Sigmoid colon (tissue), 7 donors: ENCODE results near the gene ADAMTS8. TPM values are rescaled to one million over a fixed set of nuclear protein-coding genes. Genes with fewer than 3 reads are reported as not detected.

Experiments used
- DNase-seq: peaks from one replicate; pipeline ENCODE4 v3.0.0-alpha.2; 2019
- H3K27ac ChIP-seq, 4 donors: fragments of 200-600 bp; sonication (generic); one replicate each; pipeline ENCODE4 v1.5.1; 2016 to 2019; ENCODE audit warnings: mild to moderate bottlenecking in 1 of 4
- H3K27me3 ChIP-seq, 3 donors: fragments of 200-600 bp; sonication (generic); one replicate each; pipeline ENCODE4 v1.5.1; 2019; ENCODE audit warnings: mild to moderate bottlenecking in 1 of 3
- H3K36me3 ChIP-seq, 4 donors: fragments of 200-600 bp; sonication (generic); one replicate each; pipeline ENCODE4 v1.5.1; 2016 to 2019
- H3K4me1 ChIP-seq, 4 donors: fragments of 200-600 bp; sonication (generic); one replicate each; pipeline ENCODE4 v1.5.1; 2017 to 2019
- H3K4me3 ChIP-seq, 4 donors: fragments of 200-600 bp; sonication (generic); one replicate each; pipeline ENCODE4 v1.5.1; 2017 to 2019; ENCODE audit warnings: mild to moderate bottlenecking in 2 of 4, moderate library complexity in 1 of 4
- H3K9me3 ChIP-seq, 4 donors: fragments of 200-600 bp in 3 of 4; sonication (generic) in 3 of 4; one replicate each; pipeline versions ENCODE4 v1.5.1 to v1.6.1; 2013 to 2019
- EP300 ChIP-seq, 4 donors: sonication (generic); formaldehyde crosslinking; IDR thresholded peaks; one replicate each; pipeline ENCODE4 v1.6.1; 2017; ENCODE audit warnings: antibody characterized with exemption in 4 of 4
- POLR2A ChIP-seq, 2 donors: fragments of 450-650 bp; IDR thresholded peaks; one replicate each; pipeline ENCODE4 v1.6.1; 2016; ENCODE audit warnings: antibody characterized with exemption in 2 of 2, mild to moderate bottlenecking in 2 of 2, moderate library complexity in 2 of 2
- POLR2AphosphoS5 ChIP-seq, 4 donors: sonication (generic); formaldehyde crosslinking; IDR thresholded peaks; one replicate each; pipeline ENCODE4 v1.6.1; 2017; ENCODE audit warnings: antibody characterized with exemption in 4 of 4
- WGBS, 2 donors: extraction: QIAGEN DNeasy Blood & Tissue Kit; methylation state at CpG; one replicate each; pipeline ENCODE4 v1.1.7; 2013; 5-methylcytosine and 5-hydroxymethylcytosine counted together
- intact Hi-C: fragments of 100-400 bp; cut with DNase I; formaldehyde crosslinking; loops from one replicate; pipeline ENCODE4 v1.15.1; 2023
- polyA plus RNA-seq, 3 donors: library from polyadenylated mRNA; stranded (reverse); fragments of 200-250 nt; gene quantifications; one replicate each; pipeline ENCODE4 v1.2.3, GENCODE V29; 2013
- total RNA-seq, 4 donors: library from RNA; depleted of rRNA; stranded (reverse); fragments of >200 nt; gene quantifications; one replicate each; pipeline ENCODE4 v1.1.0, GENCODE V29; 2016
- TF ChIP-seq, protein P1 (sequence below), 4 experiments: fragments of 450-650 bp in 3 of 4; fragments of 200-600 bp in 1 of 4; IDR thresholded peaks; one replicate each; pipeline ENCODE4 v1.5.1; 2016 to 2019; ENCODE audit warnings: antibody characterized with exemption in 4 of 4, mild to moderate bottlenecking in 3 of 4, moderate library complexity in 2 of 4
- donor health status: healthy with polysubstance abuse.
- donor health status: Bipolar disorder and iron deficiency.
- donor health status: healthy.

The ADAMTS8 gene
- total and polyA plus RNA-seq, 7 donors = under 0.01 to 11.9 (median 4.2) TPM; not detected in 1

DNA sequence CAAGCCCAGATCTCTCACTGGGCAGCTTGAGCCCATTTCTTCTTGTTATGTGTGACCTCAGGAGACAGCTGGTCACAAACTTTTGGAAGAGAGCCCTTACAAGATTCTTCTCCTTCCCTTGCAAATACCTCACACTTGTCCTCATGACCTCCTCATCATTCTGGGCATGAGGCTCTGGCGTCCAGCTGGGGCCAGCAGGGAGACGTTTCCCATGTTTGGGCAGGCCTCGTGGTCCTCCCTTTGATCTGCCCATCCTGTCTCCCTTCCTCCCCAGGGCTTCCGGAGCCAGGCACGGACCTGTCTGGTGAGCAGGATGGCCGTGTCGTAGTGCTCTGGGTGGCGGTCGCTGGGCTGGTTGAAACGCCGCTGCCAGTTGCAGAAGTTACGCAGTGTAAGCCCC lies 9.7 kb downstream of the ADAMTS8 start:
- Histone ChIP-seq H3K4me1 (peaks cover 0 to 47% (median 44%) of the 10 kb centered on the region in 4 donors), H3K27ac (peak overlapping the region; percentile 48 to 64 (median 52)), H3K36me3 (peaks cover 0 to 5% (median 0%) of the 10 kb centered on the region in 4 donors), H3K9me3 (no peaks in the 10 kb centered on the region), H3K4me3 (no peak overlapping the region), H3K27me3 (no peaks in the 10 kb centered on the region)
- 75 to 78% methylated on average over 12 of the region's 12 CpGs for WGBS, 2 donors
- DNase-seq = no peak
- TF ChIP-seq POLR2A (IDR thresholded peaks at IDR 0.05) (no peak), POLR2AphosphoS5 (IDR thresholded peaks at IDR 0.05) (peak in 2 of 4 donors; percentile 20 to 26)
- intact Hi-C loops = no loop called here

DNA sequence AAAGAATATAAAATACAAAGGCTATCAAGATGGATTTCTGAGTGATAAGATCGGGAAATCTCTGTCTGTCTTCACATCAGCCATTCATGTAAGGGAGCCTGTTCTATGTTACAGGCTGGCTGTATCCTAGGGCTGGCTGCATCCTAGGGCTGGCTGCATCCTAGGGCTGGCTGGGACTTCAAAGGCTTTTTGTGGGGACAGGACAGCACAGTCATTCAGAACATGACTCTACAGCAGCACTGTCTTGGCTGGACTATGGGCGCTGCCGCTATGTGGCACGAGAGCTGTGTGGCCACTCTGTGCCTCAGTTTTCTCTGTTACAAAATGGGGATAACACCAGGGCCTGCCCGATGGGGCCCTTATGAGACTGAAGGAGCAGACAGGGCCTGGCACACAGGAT lies 10.2 kb downstream of the ADAMTS8 start:
- Histone ChIP-seq H3K27ac (peak overlapping the region; percentile 48 to 64 (median 52)), H3K27me3 (no peaks in the 10 kb centered on the region), H3K4me3 (no peak overlapping the region), H3K4me1 (peaks cover 0 to 52% (median 50%) of the 10 kb centered on the region in 4 donors), H3K9me3 (no peaks in the 10 kb centered on the region), H3K36me3 (peaks cover 0 to 5% (median 0%) of the 10 kb centered on the region in 4 donors)
- TF ChIP-seq, protein P1, sequence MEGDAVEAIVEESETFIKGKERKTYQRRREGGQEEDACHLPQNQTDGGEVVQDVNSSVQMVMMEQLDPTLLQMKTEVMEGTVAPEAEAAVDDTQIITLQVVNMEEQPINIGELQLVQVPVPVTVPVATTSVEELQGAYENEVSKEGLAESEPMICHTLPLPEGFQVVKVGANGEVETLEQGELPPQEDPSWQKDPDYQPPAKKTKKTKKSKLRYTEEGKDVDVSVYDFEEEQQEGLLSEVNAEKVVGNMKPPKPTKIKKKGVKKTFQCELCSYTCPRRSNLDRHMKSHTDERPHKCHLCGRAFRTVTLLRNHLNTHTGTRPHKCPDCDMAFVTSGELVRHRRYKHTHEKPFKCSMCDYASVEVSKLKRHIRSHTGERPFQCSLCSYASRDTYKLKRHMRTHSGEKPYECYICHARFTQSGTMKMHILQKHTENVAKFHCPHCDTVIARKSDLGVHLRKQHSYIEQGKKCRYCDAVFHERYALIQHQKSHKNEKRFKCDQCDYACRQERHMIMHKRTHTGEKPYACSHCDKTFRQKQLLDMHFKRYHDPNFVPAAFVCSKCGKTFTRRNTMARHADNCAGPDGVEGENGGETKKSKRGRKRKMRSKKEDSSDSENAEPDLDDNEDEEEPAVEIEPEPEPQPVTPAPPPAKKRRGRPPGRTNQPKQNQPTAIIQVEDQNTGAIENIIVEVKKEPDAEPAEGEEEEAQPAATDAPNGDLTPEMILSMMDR (IDR thresholded peaks at IDR 0.05) = no peak
- TF ChIP-seq POLR2A (IDR thresholded peaks at IDR 0.05) = no peak
- TF ChIP-seq EP300 (IDR thresholded peaks at IDR 0.05) = no peak
- TF ChIP-seq POLR2AphosphoS5 (IDR thresholded peaks at IDR 0.05) = no peak
- no peak for DNase-seq
- WGBS, 2 donors = 91 to 96% methylated on average over 5 of the region's 5 CpGs
- intact Hi-C loops = no loop called here

DNA sequence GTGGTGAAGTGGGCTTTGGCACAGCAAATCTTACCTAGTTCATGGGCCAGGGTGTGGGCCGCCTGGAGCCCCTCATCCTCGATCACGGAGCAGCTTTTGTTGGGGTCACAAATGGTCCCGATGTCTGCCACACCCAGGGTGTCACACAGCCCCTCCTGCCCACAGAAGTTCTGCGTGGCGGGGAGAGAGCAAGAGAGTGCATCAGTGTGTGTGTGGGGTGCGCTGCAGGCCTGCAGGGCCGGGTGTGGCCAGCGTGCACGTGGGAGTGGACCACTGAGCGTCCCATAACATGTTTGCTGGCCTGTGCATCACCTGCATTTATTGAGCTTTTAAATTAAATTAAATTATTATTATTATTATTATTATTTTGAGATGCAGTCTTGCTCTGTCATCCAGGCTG lies 11.5 kb downstream of the ADAMTS8 start:
- TF ChIP-seq POLR2AphosphoS5 (IDR thresholded peaks at IDR 0.05) = no peak
- no peak for TF ChIP-seq EP300 (IDR thresholded peaks at IDR 0.05)
- no peak for TF ChIP-seq POLR2A (IDR thresholded peaks at IDR 0.05)
- TF ChIP-seq, protein P1 (IDR thresholded peaks at IDR 0.05) = no peak
- peaks cover 0 to 5% (median 0%) of the 10 kb centered on the region in 4 donors for H3K36me3 ChIP-seq
- peaks cover 0 to 58% (median 54%) of the 10 kb centered on the region in 4 donors for H3K4me1 ChIP-seq
- 93% methylated on average over 11 of the region's 11 CpGs for WGBS, 2 donors
- H3K27me3 ChIP-seq = no peaks in the 10 kb centered on the region
- intact Hi-C loops = no loop called here
- H3K9me3 ChIP-seq = no peaks in the 10 kb centered on the region
- no peak overlapping the region for H3K4me3 ChIP-seq
- H3K27ac ChIP-seq = no peak overlapping the region
- DNase-seq = no peak

DNA sequence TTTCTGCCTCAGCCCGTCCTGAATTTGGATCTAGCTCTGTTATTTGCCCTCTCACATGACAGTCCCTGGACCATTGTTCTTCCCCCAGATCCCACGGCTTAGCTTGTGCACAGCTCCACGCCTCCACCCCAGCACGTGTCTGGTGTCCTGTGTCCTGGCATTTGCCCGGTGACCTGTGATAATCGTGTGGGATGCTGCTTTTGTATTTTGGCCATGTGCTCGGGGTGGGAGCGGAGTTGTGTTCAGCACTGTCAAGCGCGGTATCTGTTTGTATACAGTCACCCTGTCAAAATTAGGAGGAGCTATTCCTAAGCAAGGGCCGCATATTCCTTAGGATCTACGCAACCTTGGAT lies 11.9 kb downstream of the ADAMTS8 start:
- H3K4me1 ChIP-seq = peaks cover 0 to 58% (median 53%) of the 10 kb centered on the region in 4 donors
- WGBS, 2 donors = 79 to 86% methylated on average over 12 of the region's 12 CpGs
- no peak for DNase-seq

DNA sequence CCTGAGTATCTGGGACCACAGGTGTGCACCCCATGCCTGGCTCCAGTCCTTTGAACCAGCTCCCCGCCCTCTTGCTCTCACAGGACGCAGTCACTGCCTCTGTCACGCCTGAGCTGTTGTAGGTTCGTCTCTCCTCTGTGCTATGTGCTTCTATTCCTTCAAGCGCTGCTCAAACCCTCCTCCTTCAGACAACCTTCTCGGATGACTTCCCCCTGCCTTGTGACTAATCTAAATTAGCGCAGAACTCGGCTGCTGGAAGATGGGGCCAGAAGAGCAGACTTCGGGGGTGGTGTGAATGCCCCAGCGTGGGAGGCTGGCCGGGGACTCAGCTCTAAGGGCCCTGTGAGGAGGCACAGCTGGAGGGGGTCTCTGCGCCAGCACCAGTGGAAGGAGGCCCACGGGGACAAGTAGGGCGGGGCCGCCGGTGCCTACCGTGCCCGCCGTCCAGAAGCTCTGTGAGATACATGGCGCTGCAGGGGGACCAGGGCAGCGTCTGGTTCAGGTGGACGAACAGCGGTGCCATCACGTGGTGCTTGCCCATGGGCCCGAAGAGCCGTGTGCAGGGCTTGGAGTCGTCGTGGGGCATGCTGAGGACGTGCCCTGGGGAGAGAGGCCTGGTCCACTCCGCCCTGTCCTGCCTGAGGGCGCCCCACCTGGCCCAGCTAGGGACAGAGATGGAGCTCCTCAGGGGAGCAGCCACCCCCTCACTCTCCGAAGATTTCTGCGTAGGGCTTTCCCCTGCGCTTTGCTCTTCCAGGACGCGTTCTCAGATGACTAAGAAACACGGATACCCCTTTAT lies 12.5 kb downstream of the ADAMTS8 start:
- no peak for TF ChIP-seq EP300 (IDR thresholded peaks at IDR 0.05)
- TF ChIP-seq POLR2AphosphoS5 (IDR thresholded peaks at IDR 0.05) = no peak
- H3K4me1 ChIP-seq = peaks cover 0 to 54% (median 47%) of the 10 kb centered on the region in 4 donors
- no peaks in the 10 kb centered on the region for H3K27me3 ChIP-seq
- peaks cover 0 to 5% (median 0%) of the 10 kb centered on the region in 4 donors for H3K36me3 ChIP-seq
- H3K27ac ChIP-seq = no peak overlapping the region
- H3K4me3 ChIP-seq = no peak overlapping the region
- H3K9me3 ChIP-seq = no peaks in the 10 kb centered on the region
- DNase-seq = no peak
- 85 to 89% methylated on average over 37 of the region's 37 CpGs for WGBS, 2 donors
- intact Hi-C loops = no loop called here

More for the DNA sequence above, 11.9 kb downstream of the ADAMTS8 start:
- intact Hi-C loops = no loop called here
- TF ChIP-seq, protein P1 (IDR thresholded peaks at IDR 0.05) = no peak
- no peak for TF ChIP-seq EP300 (IDR thresholded peaks at IDR 0.05)
- TF ChIP-seq POLR2A (IDR thresholded peaks at IDR 0.05) = no peak
- TF ChIP-seq POLR2AphosphoS5 (IDR thresholded peaks at IDR 0.05) = no peak
- no peaks in the 10 kb centered on the region for H3K27me3 ChIP-seq
- no peak overlapping the region for H3K4me3 ChIP-seq
- H3K27ac ChIP-seq = no peak overlapping the region
- H3K36me3 ChIP-seq = peaks cover 0 to 5% (median 0%) of the 10 kb centered on the region in 4 donors
- H3K9me3 ChIP-seq = no peaks in the 10 kb centered on the region
